Duodenal mucosa (tissue), 2 donors: ENCODE results near the gene SMIM24.

Experiments
- H3K27ac ChIP-seq: one replicate; pipeline ENCODE4 v1.7.0; 2013; ENCODE audit warnings: low read depth, low read length
- H3K27me3 ChIP-seq, 2 donors: one replicate each; pipeline ENCODE4 v1.7.0; 2013; ENCODE audit warnings: low read length in 2 of 2, control low read depth in 1 of 2; ENCODE audit not compliant: insufficient read depth in 2 of 2, control insufficient read depth in 1 of 2
- H3K36me3 ChIP-seq, 2 donors: one replicate each; pipeline ENCODE4 v1.7.0; 2013; ENCODE audit warnings: low read length in 2 of 2, control low read depth in 1 of 2; ENCODE audit not compliant: insufficient read depth in 2 of 2, control insufficient read depth in 1 of 2
- H3K4me1 ChIP-seq, 2 donors: one replicate each; pipeline ENCODE4 v1.7.0; 2013; ENCODE audit warnings: low read length in 2 of 2, control low read depth in 1 of 2; ENCODE audit not compliant: insufficient read depth in 2 of 2, control insufficient read depth in 1 of 2
- H3K4me3 ChIP-seq, 2 donors: one replicate each; pipeline ENCODE4 v1.7.0; 2013; ENCODE audit warnings: low read length in 2 of 2, low read depth in 1 of 2
- H3K9ac ChIP-seq, 2 donors: one replicate each; pipeline ENCODE4 v1.7.0; 2013; ENCODE audit warnings: low read length in 2 of 2, low read depth in 1 of 2
- H3K9me3 ChIP-seq, 2 donors: one replicate each; pipeline ENCODE4 v1.7.0; 2013; ENCODE audit warnings: low read length in 2 of 2, control low read depth in 1 of 2; ENCODE audit not compliant: control insufficient read depth in 1 of 2

SMIM24 gene

DNA sequence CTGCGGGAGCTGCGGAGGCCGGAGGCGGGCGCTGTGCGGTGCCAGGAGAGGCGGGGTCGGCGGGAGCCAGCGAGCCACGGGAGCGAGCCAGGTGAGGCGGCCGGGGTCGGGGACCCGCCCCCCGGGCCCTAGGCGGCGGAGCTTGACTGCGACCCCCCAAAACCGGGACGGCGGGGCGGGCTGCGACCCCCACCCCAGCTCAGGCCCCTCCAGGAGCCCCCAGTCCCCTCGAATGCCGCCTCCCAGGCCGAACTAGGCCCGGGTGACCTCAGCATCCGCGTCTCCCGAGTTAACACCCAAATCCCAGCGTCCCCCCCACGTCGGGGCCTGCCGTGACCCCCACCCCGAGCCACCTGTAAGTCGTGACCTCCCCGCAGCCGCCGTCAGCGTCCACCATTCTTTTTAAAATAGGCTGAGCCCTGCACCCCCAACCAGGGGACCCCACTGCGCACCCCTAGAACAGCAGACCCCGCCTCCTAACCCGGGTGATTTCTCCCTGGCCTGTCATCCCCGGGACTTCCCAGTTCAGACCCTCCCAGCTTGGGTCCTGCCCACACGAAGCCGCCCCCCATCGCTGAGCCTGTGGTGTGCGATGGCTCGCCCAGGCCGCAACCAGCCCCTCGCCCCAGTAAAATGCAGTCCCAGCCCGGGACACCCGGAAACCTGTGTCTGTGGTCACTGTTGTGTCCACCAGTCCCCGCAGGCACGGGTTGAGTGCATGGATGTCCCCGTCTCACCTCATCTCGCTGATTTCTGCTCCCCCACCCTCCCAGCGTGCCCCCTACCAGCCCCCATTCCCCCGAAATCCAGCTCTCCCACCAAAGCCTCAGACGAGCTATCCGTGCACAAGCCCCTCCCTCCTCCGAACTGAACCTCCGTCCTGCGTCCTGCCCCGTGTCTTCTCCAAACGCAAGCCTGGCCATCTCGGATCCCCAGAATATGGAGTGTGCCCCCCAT lies 26.3 kb upstream of the SMIM24 start:
- H3K4me1 ChIP-seq, result peaks cover 8 to 20% of the 10 kb centered on the region in 2 donors
- peak overlapping the region; percentile 50 for H3K27ac ChIP-seq
- peak overlapping the region; percentile 61 to 84 for H3K9ac ChIP-seq
- H3K4me3 ChIP-seq, result peak overlapping the region; percentile 86 to 88
- H3K36me3 ChIP-seq, result peaks cover 8 to 24% of the 10 kb centered on the region in 2 donors
- H3K9me3 ChIP-seq, result no peaks in the 10 kb centered on the region
- H3K27me3 ChIP-seq, result no peaks in the 10 kb centered on the region

DNA sequence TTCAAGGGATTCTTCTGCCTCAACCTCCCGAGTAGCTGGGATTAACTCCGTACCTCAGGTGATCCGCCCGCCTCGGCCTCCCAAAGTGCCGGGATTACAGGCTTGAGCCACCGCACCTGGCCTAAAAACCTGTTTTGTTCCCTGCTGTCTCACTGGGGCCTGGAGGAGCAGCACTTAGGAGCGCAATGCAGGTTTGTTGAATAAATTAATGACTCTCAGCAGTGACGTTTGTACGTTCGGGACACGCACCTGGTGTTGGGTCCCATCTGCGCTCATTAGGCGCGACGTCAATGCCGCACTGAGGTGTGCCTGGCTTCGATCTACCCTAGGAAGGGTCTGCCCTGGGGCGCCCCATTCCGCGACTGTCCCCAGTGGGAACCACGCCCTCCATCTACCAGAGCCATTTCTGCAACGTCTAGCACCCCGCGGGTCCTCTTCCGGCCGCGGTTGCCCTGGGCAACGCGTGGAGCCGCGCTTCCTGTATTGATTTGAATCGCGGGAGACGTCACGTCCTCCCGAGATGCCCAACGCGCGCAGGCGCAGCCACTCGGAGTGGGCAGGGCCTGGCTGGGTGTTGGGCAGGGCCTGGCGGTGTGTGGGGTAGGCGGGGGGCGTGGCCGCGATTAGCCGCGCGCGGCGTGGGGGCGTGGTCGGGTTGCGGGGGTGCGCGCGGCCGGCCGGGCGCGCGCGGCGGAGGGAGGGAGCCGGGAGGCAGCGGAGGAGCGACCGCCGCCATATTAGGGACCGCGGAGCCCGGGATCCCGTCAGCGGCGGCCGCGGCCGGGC lies 25.5 kb upstream of the SMIM24 start, which contains the start of gene FZR1:
TSS of gene FZR1 (plus strand) at position 714 of the 786 bp plus-strand sequence. CDS start 16,679 bp downstream, outside the sequence.
- H3K9me3 ChIP-seq, result no peaks in the 10 kb centered on the region
- H3K9ac ChIP-seq, result peak within 1 kb of the TSS; percentile 84 to 91
- no peaks in the 10 kb centered on the region for H3K27me3 ChIP-seq
- peak within 1 kb of the TSS; percentile 86 to 94 for H3K4me3 ChIP-seq
- peaks cover 8 to 18% of the 10 kb centered on the region in 2 donors for H3K36me3 ChIP-seq
- peak within 1 kb of the TSS; percentile 93 for H3K27ac ChIP-seq
- peaks cover 11 to 21% of the 10 kb centered on the region in 2 donors for H3K4me1 ChIP-seq

GRCh38 chr19:3504735-3505134 lies 24.4 kb upstream of the SMIM24 start:
- no peak overlapping the region for H3K4me3 ChIP-seq
- H3K9ac ChIP-seq, result peak overlapping the region in 1 of 2 donors; percentile 25
- H3K36me3 ChIP-seq, result peaks cover 8% of the 10 kb centered on the region in 2 donors
- no peaks in the 10 kb centered on the region for H3K9me3 ChIP-seq
- H3K27ac ChIP-seq, result no peak overlapping the region
- no peaks in the 10 kb centered on the region for H3K27me3 ChIP-seq
- H3K4me1 ChIP-seq, result peaks cover 15 to 26% of the 10 kb centered on the region in 2 donors

DNA sequence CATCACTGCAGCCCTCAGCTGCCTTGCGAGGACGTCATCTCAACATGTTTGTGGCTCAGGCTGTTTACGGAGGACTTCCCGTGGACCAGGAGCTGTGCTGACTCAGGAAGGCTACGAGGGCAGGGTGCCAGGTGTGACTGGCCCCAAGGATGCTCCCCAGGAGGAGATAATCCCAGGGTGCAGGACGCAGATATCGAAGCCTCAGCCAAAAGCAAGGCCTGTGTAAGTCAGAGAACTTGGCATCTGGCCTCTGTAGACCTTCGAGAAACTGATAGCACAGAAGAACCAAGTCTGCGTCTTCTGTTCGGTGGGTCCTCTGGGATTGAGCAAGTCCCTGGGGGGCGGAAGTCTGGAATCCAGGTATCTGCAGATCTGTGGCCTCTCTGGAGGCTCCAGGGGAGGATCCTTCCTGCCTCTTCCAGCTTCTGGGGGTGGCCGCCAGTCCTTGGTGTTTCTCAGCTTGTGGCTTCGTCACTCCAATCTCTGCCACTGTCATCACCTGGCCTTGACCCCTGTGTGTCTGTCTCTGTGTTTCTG lies 22.8 kb upstream of the SMIM24 start:
- Histone ChIP-seq H3K9ac (no peak overlapping the region), H3K27ac (no peak overlapping the region), H3K9me3 (no peaks in the 10 kb centered on the region), H3K36me3 (no peaks in the 10 kb centered on the region), H3K27me3 (no peaks in the 10 kb centered on the region), H3K4me1 (peaks cover 18 to 28% of the 10 kb centered on the region in 2 donors), H3K4me3 (no peak overlapping the region)

DNA sequence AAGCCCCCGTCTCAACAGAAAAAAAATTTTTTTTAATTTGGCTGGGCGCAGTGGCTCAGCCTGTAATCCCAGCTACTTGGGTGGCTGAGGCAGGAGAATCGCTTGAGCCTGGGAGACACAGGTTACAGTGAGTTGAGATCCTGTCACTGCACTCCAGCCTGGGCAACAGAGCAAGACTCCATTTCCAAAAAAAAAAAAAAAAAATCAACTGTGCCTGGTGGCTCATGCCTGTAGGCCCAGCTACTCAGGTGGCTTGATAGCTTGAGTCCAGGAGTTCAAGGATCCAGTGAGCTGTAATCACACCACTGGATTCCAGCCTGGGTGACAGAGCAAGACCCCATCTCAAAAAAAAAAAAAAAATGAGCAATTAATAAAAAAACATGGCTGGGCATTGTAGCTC lies 21.5 kb upstream of the SMIM24 start:
- Histone ChIP-seq H3K9ac (no peak overlapping the region), H3K4me3 (no peak overlapping the region), H3K9me3 (no peaks in the 10 kb centered on the region), H3K4me1 (peaks cover 10 to 20% of the 10 kb centered on the region in 2 donors), H3K27me3 (no peaks in the 10 kb centered on the region), H3K36me3 (peaks cover 0 to 7% of the 10 kb centered on the region in 2 donors), H3K27ac (no peak overlapping the region)

DNA sequence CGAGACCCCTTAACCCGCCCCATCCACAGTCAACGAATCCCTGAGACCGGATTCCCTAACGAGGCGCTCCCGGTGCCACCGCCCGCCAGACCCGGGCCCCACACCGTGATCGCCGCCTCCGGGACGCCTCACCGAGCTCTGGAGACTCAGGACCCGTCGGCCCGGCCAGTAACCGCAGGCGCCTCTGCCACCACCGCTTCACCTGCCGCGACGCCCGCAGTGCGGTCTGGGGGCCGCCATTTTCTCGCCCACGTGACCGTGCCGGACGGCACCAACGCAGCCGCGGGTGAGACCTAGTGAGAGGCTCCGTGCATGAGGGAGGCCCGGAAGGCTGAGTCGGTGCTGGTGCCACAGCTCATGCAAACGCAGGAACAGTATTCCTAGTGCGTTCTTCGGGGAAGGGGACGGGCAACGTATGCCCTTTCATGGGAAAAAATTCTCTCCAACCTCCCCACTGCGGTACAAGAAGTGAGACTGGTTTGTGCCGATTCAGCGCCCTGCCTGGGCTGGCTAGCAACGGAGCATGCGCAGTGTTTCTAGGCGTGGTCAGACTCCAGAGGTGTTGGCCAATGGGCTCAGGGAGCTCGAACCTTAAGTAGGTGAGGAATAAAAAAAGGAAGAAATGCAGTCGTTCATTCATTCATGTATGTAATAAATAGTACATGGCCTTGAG lies 20.2 kb upstream of the SMIM24 start, which contains the start of gene DOHH:
TSS of gene DOHH (minus strand) at position 246 of the 673 bp plus-strand sequence. CDS start 3,860 bp downstream, outside the sequence.
- Histone ChIP-seq H3K4me1 (peaks cover 10 to 18% of the 10 kb centered on the region in 2 donors), H3K36me3 (peaks cover 0 to 17% of the 10 kb centered on the region in 2 donors), H3K9me3 (no peaks in the 10 kb centered on the region), H3K27ac (peak within 1 kb of the TSS; percentile 94), H3K9ac (peak within 1 kb of the TSS; percentile 81 to 96), H3K4me3 (peak within 1 kb of the TSS; percentile 80 to 97), H3K27me3 (no peaks in the 10 kb centered on the region)

GRCh38 chr19:3499738-3500428 lies 19.6 kb upstream of the SMIM24 start:
- peak overlapping the region; percentile 80 to 97 for H3K4me3 ChIP-seq
- peak overlapping the region; percentile 81 to 96 for H3K9ac ChIP-seq
- no peaks in the 10 kb centered on the region for H3K9me3 ChIP-seq
- peaks cover 10 to 14% of the 10 kb centered on the region in 2 donors for H3K4me1 ChIP-seq
- no peaks in the 10 kb centered on the region for H3K27me3 ChIP-seq
- peak overlapping the region; percentile 94 for H3K27ac ChIP-seq
- peaks cover 0 to 20% of the 10 kb centered on the region in 2 donors for H3K36me3 ChIP-seq

DNA sequence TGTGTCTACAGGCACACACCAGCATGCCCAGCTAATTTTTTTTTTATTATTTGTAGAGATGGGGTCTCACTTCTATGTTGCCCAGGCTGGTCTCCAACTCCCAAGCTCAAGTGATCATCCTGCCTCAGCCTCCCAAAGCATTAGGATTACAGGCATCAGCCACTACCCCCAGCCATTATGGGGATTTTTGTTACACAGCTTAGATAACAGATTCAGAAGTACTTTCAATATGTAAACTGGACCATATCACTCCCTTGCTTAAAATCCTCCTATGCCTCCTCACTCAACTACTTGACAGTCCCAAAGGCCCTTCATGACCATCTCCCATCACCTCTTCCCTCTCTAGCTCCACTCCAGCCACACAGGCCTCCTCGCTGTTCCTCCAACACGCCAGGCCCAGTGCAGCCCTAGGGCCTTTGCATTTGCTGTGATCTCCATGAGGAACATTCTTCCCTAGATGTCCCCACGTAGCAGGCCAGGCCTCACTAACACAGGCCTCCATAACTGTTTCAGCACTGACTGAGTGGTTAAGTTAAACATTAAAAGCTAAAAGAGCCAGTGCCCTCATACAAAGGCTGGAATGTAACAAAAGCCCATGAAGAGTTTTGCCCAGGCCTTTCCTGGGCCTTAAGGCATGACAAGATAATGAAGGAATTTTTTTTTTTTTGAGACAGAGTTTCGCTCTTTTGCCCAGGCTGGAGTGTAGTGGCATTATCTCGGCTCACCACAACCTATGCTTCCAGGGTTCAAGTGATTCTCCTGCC lies 17.6 kb upstream of the SMIM24 start:
- H3K9me3 ChIP-seq, result no peaks in the 10 kb centered on the region
- no peaks in the 10 kb centered on the region for H3K27me3 ChIP-seq
- H3K9ac ChIP-seq, result no peak overlapping the region
- peaks cover 10 to 11% of the 10 kb centered on the region in 2 donors for H3K4me1 ChIP-seq
- no peak overlapping the region for H3K4me3 ChIP-seq
- H3K27ac ChIP-seq, result no peak overlapping the region
- peaks cover 0 to 33% of the 10 kb centered on the region in 2 donors for H3K36me3 ChIP-seq
